NB4 (cell line): Measurements from ENCODE around the gene SLC22A2.

ENCODE experiments used
- DNase-seq: peaks from one replicate; pipeline ENCODE4 v3.0.0; 2010; ENCODE audit warnings: low read depth
- H3K4me3 ChIP-seq: one replicate; pipeline ENCODE4 v1.5.1; 2011; ENCODE audit warnings: mild to moderate bottlenecking, low read depth, low read length, moderate library complexity
- MYC ChIP-seq: IDR thresholded peaks from 2 replicates; pipeline ENCODE4 v1.6.1; 2011; ENCODE audit warnings: low read depth, low read length
- POLR2A ChIP-seq: IDR thresholded peaks from 2 replicates; pipeline ENCODE4 v1.6.1; 2011; ENCODE audit warnings: mild to moderate bottlenecking; ENCODE audit not compliant: insufficient read length; ENCODE audit errors: extremely low read depth
- TF ChIP-seq, protein P1 (sequence below): IDR thresholded peaks from one replicate; pipeline ENCODE4 v1.5.1; 2012; ENCODE audit warnings: low read depth, low read length
- TF ChIP-seq, protein P2 (sequence below): IDR thresholded peaks from 2 replicates; pipeline ENCODE4 v1.6.1; 2011; ENCODE audit warnings: low read depth, low read length

SLC22A2 gene

DNA sequence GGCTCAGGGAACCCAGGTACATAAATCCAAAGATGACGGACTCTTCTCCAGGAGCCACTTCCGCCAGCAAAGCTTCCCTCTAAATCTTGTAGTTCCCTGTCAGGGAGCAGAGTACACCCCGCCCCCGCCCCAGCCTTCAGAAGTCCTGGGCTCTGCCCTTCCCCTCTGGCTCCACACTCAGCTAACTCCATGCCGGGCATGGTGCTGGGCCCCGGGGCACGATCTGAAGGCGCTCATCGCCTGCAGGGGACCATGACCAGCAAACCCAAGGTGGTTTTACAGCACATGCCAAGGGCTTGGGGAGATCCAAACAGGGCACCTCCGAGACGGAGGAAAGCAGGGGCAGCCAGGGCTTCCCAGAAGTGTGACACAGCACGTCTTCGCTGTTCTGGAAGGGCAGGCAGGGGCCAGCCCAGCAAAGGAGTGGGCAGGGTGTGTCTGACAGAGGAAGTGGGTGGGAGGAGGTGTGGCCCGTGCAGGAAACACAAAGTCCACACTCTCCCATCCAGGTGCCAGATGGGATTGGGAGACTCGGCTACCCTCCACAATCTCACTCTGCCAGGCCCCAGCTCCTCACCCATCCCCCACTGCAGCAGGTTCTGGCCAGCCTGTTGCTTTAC, 41.6 kb upstream of the SLC22A2 start:
- DNase-seq = no peak
- H3K4me3 ChIP-seq = no peak overlapping the region
- TF ChIP-seq, protein P1, sequence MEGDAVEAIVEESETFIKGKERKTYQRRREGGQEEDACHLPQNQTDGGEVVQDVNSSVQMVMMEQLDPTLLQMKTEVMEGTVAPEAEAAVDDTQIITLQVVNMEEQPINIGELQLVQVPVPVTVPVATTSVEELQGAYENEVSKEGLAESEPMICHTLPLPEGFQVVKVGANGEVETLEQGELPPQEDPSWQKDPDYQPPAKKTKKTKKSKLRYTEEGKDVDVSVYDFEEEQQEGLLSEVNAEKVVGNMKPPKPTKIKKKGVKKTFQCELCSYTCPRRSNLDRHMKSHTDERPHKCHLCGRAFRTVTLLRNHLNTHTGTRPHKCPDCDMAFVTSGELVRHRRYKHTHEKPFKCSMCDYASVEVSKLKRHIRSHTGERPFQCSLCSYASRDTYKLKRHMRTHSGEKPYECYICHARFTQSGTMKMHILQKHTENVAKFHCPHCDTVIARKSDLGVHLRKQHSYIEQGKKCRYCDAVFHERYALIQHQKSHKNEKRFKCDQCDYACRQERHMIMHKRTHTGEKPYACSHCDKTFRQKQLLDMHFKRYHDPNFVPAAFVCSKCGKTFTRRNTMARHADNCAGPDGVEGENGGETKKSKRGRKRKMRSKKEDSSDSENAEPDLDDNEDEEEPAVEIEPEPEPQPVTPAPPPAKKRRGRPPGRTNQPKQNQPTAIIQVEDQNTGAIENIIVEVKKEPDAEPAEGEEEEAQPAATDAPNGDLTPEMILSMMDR = no peak
- TF ChIP-seq MYC (no peak), POLR2A (no peak)
- TF ChIP-seq, protein P2, sequence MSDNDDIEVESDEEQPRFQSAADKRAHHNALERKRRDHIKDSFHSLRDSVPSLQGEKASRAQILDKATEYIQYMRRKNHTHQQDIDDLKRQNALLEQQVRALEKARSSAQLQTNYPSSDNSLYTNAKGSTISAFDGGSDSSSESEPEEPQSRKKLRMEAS = no peak

DNA sequence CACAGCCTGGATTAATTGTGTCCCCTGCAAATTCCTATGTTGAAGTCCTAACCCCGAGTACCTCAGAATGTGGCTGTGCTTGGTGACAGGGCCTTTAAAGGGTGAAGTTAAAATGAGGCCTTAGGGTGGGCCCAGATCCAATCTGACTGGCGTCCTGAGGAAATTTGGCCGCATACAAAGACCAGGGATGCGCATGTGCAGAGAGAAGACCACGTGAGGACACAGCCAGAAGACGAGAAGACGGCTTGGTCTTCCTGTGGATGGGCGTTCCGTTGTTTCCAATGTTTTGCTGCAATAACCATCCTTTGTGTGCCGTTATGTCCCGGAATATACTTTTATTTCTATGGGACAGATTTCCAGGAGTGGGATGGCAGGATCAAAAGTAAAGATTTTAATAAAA, 40.9 kb upstream of the SLC22A2 start:
- no peak for TF ChIP-seq MYC
- TF ChIP-seq, protein P1 = no peak
- TF ChIP-seq POLR2A = no peak
- TF ChIP-seq, protein P2 = no peak
- H3K4me3 ChIP-seq = no peak overlapping the region
- no peak for DNase-seq

GRCh38 chr6:160298121-160298520, 39.5 kb upstream of the SLC22A2 start:
- TF ChIP-seq POLR2A (no peak), MYC (no peak)
- TF ChIP-seq, protein P1 = no peak
- TF ChIP-seq, protein P2 = no peak
- no peak for DNase-seq
- H3K4me3 ChIP-seq = no peak overlapping the region

DNA sequence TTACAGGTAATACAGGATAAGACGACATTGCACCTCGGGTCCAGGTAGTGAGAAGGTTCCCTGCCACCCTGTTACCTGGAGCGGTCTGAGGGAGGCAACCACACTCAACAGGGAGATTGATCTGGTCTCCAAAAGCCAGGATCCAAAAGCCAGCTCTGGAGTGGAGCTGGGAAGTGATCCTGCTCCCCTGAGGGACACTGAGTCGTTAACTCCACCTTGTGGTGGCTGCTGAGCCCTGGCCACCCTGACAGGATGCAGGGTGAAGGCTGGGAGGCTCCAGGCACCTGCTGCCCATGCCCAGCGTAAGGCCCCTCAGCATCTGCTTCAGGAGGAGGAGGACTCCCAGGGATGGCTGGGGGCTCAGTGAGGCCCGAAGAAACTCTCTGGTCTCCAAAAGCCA, 38.7 kb upstream of the SLC22A2 start:
- TF ChIP-seq POLR2A = no peak
- TF ChIP-seq, protein P2 = no peak
- no peak for TF ChIP-seq MYC
- TF ChIP-seq, protein P1 = no peak
- DNase-seq = no peak
- H3K4me3 ChIP-seq = no peak overlapping the region

DNA sequence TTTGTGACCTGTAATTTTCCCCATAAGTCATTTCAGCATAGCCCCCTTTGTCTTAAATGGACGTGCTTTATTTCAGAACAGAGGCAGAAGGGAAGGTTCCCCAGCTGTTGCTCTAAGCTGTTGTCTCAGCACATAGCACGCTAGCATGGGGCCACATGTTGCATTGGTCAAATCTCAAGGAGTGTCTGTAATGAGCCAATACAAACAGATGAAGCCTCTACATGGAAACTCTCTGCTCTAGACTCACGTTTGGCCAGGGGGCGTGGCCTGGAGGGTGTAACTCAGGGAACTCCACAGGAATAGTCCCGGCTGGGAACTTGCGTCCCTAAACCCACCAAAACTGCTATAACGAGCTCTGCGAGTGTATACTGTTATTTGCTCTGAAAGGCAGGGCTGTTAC, 35.2 kb upstream of the SLC22A2 start:
- no peak for DNase-seq
- no peak overlapping the region for H3K4me3 ChIP-seq
- no peak for TF ChIP-seq MYC
- TF ChIP-seq POLR2A = no peak

GRCh38 chr6:160285541-160286105, 27.0 kb upstream of the SLC22A2 start:
- TF ChIP-seq, protein P1 = no peak
- TF ChIP-seq MYC (no peak), POLR2A (no peak)
- TF ChIP-seq, protein P2 = no peak
- DNase-seq = no peak
- H3K4me3 ChIP-seq = no peak overlapping the region
